Stimulated activated CD8-positive, alpha-beta memory T cell treated with anti-CD3 and anti-CD28 coated beads, Interleukin-12 subunit alpha, Interleukin-12 subunit beta, amount 100 ng/mL, for 1 hour (primary cell): ENCODE results near the gene SEC24D.

Experiments
- DNase-seq: peaks from one replicate; pipeline ENCODE4 v3.0.0-alpha.2; 2020; ENCODE audit warnings: low read depth

SEC24D gene

GRCh38 chr4:118774321-118774720, 61.6 kb downstream of the SEC24D start:
- no peak for DNase-seq

GRCh38 chr4:118773429-118773792, 62.5 kb downstream of the SEC24D start:
- no peak for DNase-seq

GRCh38 chr4:118772767-118773428, 63.0 kb downstream of the SEC24D start:
- DNase-seq: no peak

GRCh38 chr4:118772081-118772766, 63.7 kb downstream of the SEC24D start:
- DNase-seq: no peak

GRCh38 chr4:118770741-118771187, 65.2 kb downstream of the SEC24D start:
- no peak for DNase-seq

GRCh38 chr4:118769161-118769560, 66.8 kb downstream of the SEC24D start:
- no peak for DNase-seq

GRCh38 chr4:118767109-118767508, 68.8 kb downstream of the SEC24D start:
- no peak for DNase-seq

- DNase-seq: no peak
Observed at GRCh38 chr4:118765399-118765798, 70.5 kb downstream of the SEC24D start.

GRCh38 chr4:118762730-118763477, 73.0 kb downstream of the SEC24D start:
- DNase-seq: no peak

- DNase-seq: no peak
Observed at GRCh38 chr4:118762155-118762554, 73.8 kb downstream of the SEC24D start.

GRCh38 chr4:118761397-118762016, 74.4 kb downstream of the SEC24D start:
- no peak for DNase-seq

- DNase-seq: no peak
Observed at GRCh38 chr4:118760493-118760892, 75.4 kb downstream of the SEC24D start.

GRCh38 chr4:118760092-118760491, 75.8 kb downstream of the SEC24D start:
- no peak for DNase-seq

GRCh38 chr4:118759481-118759880, 76.4 kb downstream of the SEC24D start:
- no peak for DNase-seq

- no peak for DNase-seq
Observed at GRCh38 chr4:118758293-118758692, 77.6 kb downstream of the SEC24D start.

- no peak for DNase-seq
Observed at GRCh38 chr4:118757761-118758251, 78.1 kb downstream of the SEC24D start.

GRCh38 chr4:118756958-118757357, 79.0 kb downstream of the SEC24D start:
- DNase-seq: no peak

- DNase-seq: no peak
Observed at GRCh38 chr4:118756429-118756828, 79.5 kb downstream of the SEC24D start.

GRCh38 chr4:118755438-118756226, 80.3 kb downstream of the SEC24D start:
- no peak for DNase-seq

GRCh38 chr4:118754890-118755289, 81.0 kb downstream of the SEC24D start:
- no peak for DNase-seq

GRCh38 chr4:118753685-118754084, 82.2 kb downstream of the SEC24D start:
- no peak for DNase-seq

GRCh38 chr4:118753096-118753495, 82.8 kb downstream of the SEC24D start:
- DNase-seq: no peak
